Sigmoid colon (tissue), 7 donors: ENCODE data around the gene SLC7A6. TPM values are rescaled to one million over a fixed set of nuclear protein-coding genes. Genes with fewer than 3 reads are reported as not detected.

Experiments used
- DNase-seq: peaks from one replicate; pipeline ENCODE4 v3.0.0-alpha.2; 2019
- H3K27ac ChIP-seq, 4 donors: fragments of 200-600 bp; sonication (generic); one replicate each; pipeline ENCODE4 v1.5.1; 2016 to 2019; ENCODE audit warnings: mild to moderate bottlenecking in 1 of 4
- H3K27me3 ChIP-seq, 3 donors: fragments of 200-600 bp; sonication (generic); one replicate each; pipeline ENCODE4 v1.5.1; 2019; ENCODE audit warnings: mild to moderate bottlenecking in 1 of 3
- H3K36me3 ChIP-seq, 4 donors: fragments of 200-600 bp; sonication (generic); one replicate each; pipeline ENCODE4 v1.5.1; 2016 to 2019
- H3K4me1 ChIP-seq, 4 donors: fragments of 200-600 bp; sonication (generic); one replicate each; pipeline ENCODE4 v1.5.1; 2017 to 2019
- H3K4me3 ChIP-seq, 4 donors: fragments of 200-600 bp; sonication (generic); one replicate each; pipeline ENCODE4 v1.5.1; 2017 to 2019; ENCODE audit warnings: mild to moderate bottlenecking in 2 of 4, moderate library complexity in 1 of 4
- H3K9me3 ChIP-seq, 4 donors: fragments of 200-600 bp in 3 of 4; sonication (generic) in 3 of 4; one replicate each; pipeline versions ENCODE4 v1.5.1 to v1.6.1; 2013 to 2019
- EP300 ChIP-seq, 4 donors: sonication (generic); formaldehyde crosslinking; IDR thresholded peaks; one replicate each; pipeline ENCODE4 v1.6.1; 2017; ENCODE audit warnings: antibody characterized with exemption in 4 of 4
- POLR2A ChIP-seq, 2 donors: fragments of 450-650 bp; IDR thresholded peaks; one replicate each; pipeline ENCODE4 v1.6.1; 2016; ENCODE audit warnings: antibody characterized with exemption in 2 of 2, mild to moderate bottlenecking in 2 of 2, moderate library complexity in 2 of 2
- POLR2AphosphoS5 ChIP-seq, 4 donors: sonication (generic); formaldehyde crosslinking; IDR thresholded peaks; one replicate each; pipeline ENCODE4 v1.6.1; 2017; ENCODE audit warnings: antibody characterized with exemption in 4 of 4
- whole genome bisulfite sequencing, 2 donors: extraction: QIAGEN DNeasy Blood & Tissue Kit; methylation state at CpG; one replicate each; pipeline ENCODE4 v1.1.7; 2013; 5-methylcytosine and 5-hydroxymethylcytosine counted together
- intact Hi-C: fragments of 100-400 bp; cut with DNase I; formaldehyde crosslinking; loops from one replicate; pipeline ENCODE4 v1.15.1; 2023
- polyA plus RNA-seq, 3 donors: library from polyadenylated mRNA; stranded (reverse); fragments of 200-250 nt; gene quantifications; one replicate each; pipeline ENCODE4 v1.2.3, GENCODE V29; 2013
- total RNA-seq, 4 donors: library from RNA; depleted of rRNA; stranded (reverse); fragments of >200 nt; gene quantifications; one replicate each; pipeline ENCODE4 v1.1.0, GENCODE V29; 2016
- TF ChIP-seq, protein P1 (sequence below), 4 experiments: fragments of 450-650 bp in 3 of 4; fragments of 200-600 bp in 1 of 4; IDR thresholded peaks; one replicate each; pipeline ENCODE4 v1.5.1; 2016 to 2019; ENCODE audit warnings: antibody characterized with exemption in 4 of 4, mild to moderate bottlenecking in 3 of 4, moderate library complexity in 2 of 4
- donor health status: healthy with polysubstance abuse.
- donor health status: Bipolar disorder and iron deficiency.
- donor health status: healthy.

SLC7A6 gene
- total and polyA plus RNA-seq, 7 donors = 1.8 to 40.7 (median 26.8) TPM

DNA sequence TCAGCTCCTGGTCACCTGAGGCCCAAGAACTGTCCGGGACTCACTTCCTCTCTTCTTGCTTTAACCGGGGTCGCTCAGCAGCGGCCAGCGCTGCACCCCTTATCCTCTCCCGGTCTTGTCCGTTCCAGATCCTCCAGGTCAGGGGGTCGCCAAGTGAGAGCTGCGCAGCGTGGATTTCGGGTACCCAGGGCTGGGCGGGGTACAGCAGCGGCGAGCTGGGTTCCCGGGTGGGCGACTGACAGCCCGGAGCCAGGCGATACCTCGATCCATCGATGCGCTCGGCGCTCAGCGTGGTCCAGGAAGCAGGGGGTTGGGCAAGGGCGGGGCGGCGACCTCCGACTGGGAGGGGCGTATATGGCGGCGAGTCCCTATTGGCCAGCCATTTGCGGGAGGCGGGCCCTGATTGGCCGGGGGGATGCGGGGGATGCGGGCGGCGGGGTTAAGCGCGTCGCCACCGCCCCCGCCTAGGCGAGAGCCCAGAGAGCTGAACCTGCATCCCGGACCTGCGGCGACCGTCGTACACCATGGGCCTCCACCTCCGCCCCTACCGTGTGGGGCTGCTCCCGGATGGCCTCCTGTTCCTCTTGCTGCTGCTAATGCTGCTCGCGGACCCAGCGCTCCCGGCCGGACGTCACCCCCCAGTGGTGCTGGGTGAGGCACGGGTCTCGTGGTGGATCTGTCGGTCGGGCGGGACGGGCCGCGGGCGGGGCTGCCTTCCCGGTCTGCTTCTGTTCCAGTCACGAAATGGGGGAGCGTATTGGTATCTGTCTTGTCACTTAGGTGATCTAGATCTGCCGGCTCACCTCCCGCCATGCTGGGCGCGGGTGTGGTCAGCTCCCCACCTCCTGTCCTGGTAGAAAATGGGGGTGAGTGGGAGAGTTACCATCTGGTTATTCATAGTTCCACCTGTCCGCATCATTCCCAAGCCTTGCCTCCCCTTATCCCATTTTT is 19.1 kb upstream of the SLC7A6 start, which contains the start of gene PLA2G15:
Gene PLA2G15 (plus strand): TSS at position 471 of the 951 bp plus-strand sequence. CDS start 54 bp downstream, at position 525.
- TF ChIP-seq EP300 (IDR thresholded peaks at IDR 0.05) (no peak), POLR2AphosphoS5 (IDR thresholded peaks at IDR 0.05) (peak; percentile 76 to 87 (median 78)), POLR2A (IDR thresholded peaks at IDR 0.05) (peak; percentile 20 to 57)
- TF ChIP-seq, protein P1, sequence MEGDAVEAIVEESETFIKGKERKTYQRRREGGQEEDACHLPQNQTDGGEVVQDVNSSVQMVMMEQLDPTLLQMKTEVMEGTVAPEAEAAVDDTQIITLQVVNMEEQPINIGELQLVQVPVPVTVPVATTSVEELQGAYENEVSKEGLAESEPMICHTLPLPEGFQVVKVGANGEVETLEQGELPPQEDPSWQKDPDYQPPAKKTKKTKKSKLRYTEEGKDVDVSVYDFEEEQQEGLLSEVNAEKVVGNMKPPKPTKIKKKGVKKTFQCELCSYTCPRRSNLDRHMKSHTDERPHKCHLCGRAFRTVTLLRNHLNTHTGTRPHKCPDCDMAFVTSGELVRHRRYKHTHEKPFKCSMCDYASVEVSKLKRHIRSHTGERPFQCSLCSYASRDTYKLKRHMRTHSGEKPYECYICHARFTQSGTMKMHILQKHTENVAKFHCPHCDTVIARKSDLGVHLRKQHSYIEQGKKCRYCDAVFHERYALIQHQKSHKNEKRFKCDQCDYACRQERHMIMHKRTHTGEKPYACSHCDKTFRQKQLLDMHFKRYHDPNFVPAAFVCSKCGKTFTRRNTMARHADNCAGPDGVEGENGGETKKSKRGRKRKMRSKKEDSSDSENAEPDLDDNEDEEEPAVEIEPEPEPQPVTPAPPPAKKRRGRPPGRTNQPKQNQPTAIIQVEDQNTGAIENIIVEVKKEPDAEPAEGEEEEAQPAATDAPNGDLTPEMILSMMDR (IDR thresholded peaks at IDR 0.05) = no peak
- Histone ChIP-seq H3K36me3 (peaks cover 0 to 17% (median 0%) of the 10 kb centered on the region in 4 donors), H3K27me3 (no peaks in the 10 kb centered on the region), H3K4me3 (peak within 1 kb of the TSS; percentile 68 to 90 (median 80)), H3K9me3 (no peaks in the 10 kb centered on the region), H3K27ac (peak within 1 kb of the TSS; percentile 71 to 76 (median 76)), H3K4me1 (peaks cover 0 to 35% (median 33%) of the 10 kb centered on the region in 4 donors)
- intact Hi-C loops = no loop called here
- WGBS, 2 donors = 1 to 2% methylated on average over 75 of the region's 75 CpGs
- peak; percentile 98 for DNase-seq

DNA sequence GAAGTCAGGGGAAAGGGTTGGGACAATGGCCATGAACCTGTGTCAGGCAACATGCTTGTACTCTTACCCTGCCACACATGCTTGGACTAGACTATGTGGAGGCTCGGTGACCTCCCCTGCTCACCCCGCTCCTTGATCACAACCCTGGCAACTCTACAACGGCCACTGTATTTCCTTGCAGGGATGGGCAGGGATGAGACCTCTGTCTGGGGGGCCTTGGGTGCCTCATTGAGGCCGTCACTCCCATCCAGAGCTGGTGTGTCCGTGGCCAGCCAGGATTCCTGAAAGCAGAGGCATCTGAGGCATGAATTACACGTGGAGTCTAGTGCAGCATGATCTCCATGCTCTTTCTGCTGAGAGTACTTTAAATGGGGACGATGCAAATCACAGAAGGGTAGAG is 18.2 kb upstream of the SLC7A6 start:
- Histone ChIP-seq H3K36me3 (peaks cover 0 to 27% (median 4%) of the 10 kb centered on the region in 4 donors), H3K4me1 (peaks cover 0 to 33% (median 31%) of the 10 kb centered on the region in 4 donors), H3K27ac (peak overlapping the region in 1 of 4 donors; percentile 75), H3K4me3 (peak overlapping the region in 3 of 4 donors; percentile 68 to 90 (median 72)), H3K27me3 (no peaks in the 10 kb centered on the region), H3K9me3 (no peaks in the 10 kb centered on the region)
- 90 to 92% methylated on average over 7 of the region's 7 CpGs for WGBS, 2 donors
- TF ChIP-seq POLR2A (IDR thresholded peaks at IDR 0.05) = no peak
- no peak for TF ChIP-seq EP300 (IDR thresholded peaks at IDR 0.05)
- TF ChIP-seq POLR2AphosphoS5 (IDR thresholded peaks at IDR 0.05) = no peak
- TF ChIP-seq, protein P1 (IDR thresholded peaks at IDR 0.05) = no peak
- intact Hi-C loops = no loop called here
- no peak for DNase-seq

DNA sequence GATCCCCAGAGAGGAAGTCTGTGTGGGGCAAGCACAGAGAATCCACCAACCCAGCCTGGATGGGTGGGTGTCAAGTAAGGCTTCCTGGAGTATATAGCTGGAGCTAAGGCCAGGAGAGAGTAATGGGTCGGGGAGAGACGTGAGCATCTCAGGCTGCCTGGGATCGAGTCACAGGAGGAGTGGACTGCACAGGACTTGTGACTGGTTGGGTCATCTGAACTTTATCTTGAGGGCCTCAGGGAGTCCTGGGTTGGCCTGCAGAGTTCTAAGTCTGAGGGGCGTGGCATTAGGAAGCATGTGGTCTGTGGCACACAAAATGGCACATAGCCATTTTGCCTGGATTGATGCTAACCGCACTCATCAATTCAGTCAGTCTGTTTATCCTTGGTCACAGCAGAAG is 17.7 kb upstream of the SLC7A6 start:
- intact Hi-C loops = no loop called here
- DNase-seq = no peak
- Histone ChIP-seq H3K27me3 (no peaks in the 10 kb centered on the region), H3K27ac (peak overlapping the region in 1 of 4 donors; percentile 28), H3K9me3 (no peaks in the 10 kb centered on the region), H3K4me3 (peak overlapping the region in 2 of 4 donors; percentile 72 to 90), H3K4me1 (peaks cover 0 to 34% (median 31%) of the 10 kb centered on the region in 4 donors), H3K36me3 (peaks cover 0 to 27% (median 4%) of the 10 kb centered on the region in 4 donors)
- TF ChIP-seq POLR2A (IDR thresholded peaks at IDR 0.05) (no peak), POLR2AphosphoS5 (IDR thresholded peaks at IDR 0.05) (no peak), EP300 (IDR thresholded peaks at IDR 0.05) (no peak)
- TF ChIP-seq, protein P1 (IDR thresholded peaks at IDR 0.05) = no peak
- 83 to 85% methylated on average over 5 of the region's 5 CpGs for WGBS, 2 donors

DNA sequence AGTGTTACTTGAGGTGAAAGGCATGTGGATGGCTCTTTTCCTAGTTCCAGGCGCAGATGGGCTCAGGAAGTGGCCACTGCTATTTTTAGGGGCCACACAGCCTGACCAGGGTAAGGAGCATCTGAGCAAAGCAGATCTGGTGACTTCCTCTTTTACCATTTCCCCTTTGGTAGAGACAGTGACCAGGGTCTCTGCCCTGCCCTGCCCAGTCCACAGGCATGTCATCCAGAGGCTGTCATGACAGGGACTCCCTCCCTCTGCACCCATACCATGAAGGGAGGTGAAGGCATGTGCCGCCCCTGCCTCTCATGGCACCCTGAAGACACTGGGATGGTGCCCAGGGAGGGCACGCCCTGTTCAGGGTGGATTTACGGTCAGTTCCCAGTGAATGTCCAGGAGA is 16.9 kb upstream of the SLC7A6 start:
- 85 to 89% methylated on average over 4 of the region's 4 CpGs for whole genome bisulfite sequencing, 2 donors
- Histone ChIP-seq H3K27me3 (no peaks in the 10 kb centered on the region), H3K4me1 (peaks cover 0 to 42% (median 33%) of the 10 kb centered on the region in 4 donors), H3K27ac (peak overlapping the region in 2 of 4 donors; percentile 16 to 38), H3K4me3 (no peak overlapping the region), H3K36me3 (peaks cover 0 to 33% (median 7%) of the 10 kb centered on the region in 4 donors), H3K9me3 (no peaks in the 10 kb centered on the region)
- TF ChIP-seq EP300 (IDR thresholded peaks at IDR 0.05) (no peak), POLR2AphosphoS5 (IDR thresholded peaks at IDR 0.05) (no peak), POLR2A (IDR thresholded peaks at IDR 0.05) (no peak)
- TF ChIP-seq, protein P1 (IDR thresholded peaks at IDR 0.05) = no peak
- no peak for DNase-seq
- intact Hi-C loops = no loop called here
